WTC11 (cell line): ENCODE results near the gene MKX. TPM values are rescaled to one million over a fixed set of nuclear protein-coding genes. Genes with fewer than 3 reads are reported as not detected.

Source experiments
- ATAC-seq: fragments of 200-7000 bp; cut with Tn5 transposase; 2 replicates; pipeline ENCODE4 v1.10.0; 2021; ENCODE audit warnings: mild to moderate bottlenecking, moderate library complexity
- CTCF ChIA-PET: fragments of 300-600 bp; sonication (Branson Sonifier 250); formaldehyde crosslinking; loops from one replicate; lab custom pipeline; 2021; ENCODE audit warnings: antibody characterized with exemption; lab: Charles Lee
- POLR2A ChIA-PET: fragments of 350-600 bp; sonication (Branson Sonifier 250); formaldehyde crosslinking; loops from one replicate; lab custom pipeline; 2021; ENCODE audit warnings: antibody characterized with exemption; lab: Charles Lee
- DNase-seq: peaks from one replicate; pipeline ENCODE4 v3.0.0; 2021; ENCODE audit warnings: low spot score
- H3K27ac Mint-ChIP-seq: 2 replicates; pipeline ENCODE4 v1.8.0; 2021; ENCODE audit warnings: mixed read lengths
- H3K27me3 Mint-ChIP-seq: 2 replicates; pipeline ENCODE4 v1.8.0; 2021; ENCODE audit warnings: low read depth, mild to moderate bottlenecking, moderate library complexity, mixed read lengths
- H3K36me3 Mint-ChIP-seq: 2 replicates; pipeline ENCODE4 v1.8.0; 2021; ENCODE audit warnings: mixed read lengths
- H3K4me1 Mint-ChIP-seq: 2 replicates; pipeline ENCODE4 v1.8.0; 2022; ENCODE audit warnings: mixed read lengths
- H3K4me3 Mint-ChIP-seq: 2 replicates; pipeline ENCODE4 v1.8.0; 2021; ENCODE audit warnings: mild to moderate bottlenecking, moderate library complexity, mixed read lengths
- H3K9me3 Mint-ChIP-seq: 2 replicates; pipeline ENCODE4 v1.8.0; 2021; ENCODE audit warnings: mixed read lengths
- ELF4 ChIP-seq: sonication (generic); formaldehyde crosslinking; IDR thresholded peaks from 2 replicates; pipeline ENCODE4 v1.8.1; 2022; ENCODE audit warnings: low read depth, mild to moderate bottlenecking, moderate library complexity, missing genetic modification reagents
- FOXJ3 ChIP-seq: sonication (generic); formaldehyde crosslinking; IDR thresholded peaks from 2 replicates; pipeline ENCODE4 v1.9.0; 2021; ENCODE audit warnings: missing genetic modification reagents, mild to moderate bottlenecking, borderline replicate concordance
- HMGA2 ChIP-seq: fragments of 250-450 bp; sonication (Bioruptor Pico); IDR thresholded peaks from 2 replicates; pipeline ENCODE4 v1.4.0; 2021; ENCODE audit warnings: mild to moderate bottlenecking, moderate library complexity
- KAT7 ChIP-seq: sonication (generic); formaldehyde crosslinking; IDR thresholded peaks from 2 replicates; pipeline ENCODE4 v1.8.1; 2023; ENCODE audit warnings: missing genetic modification reagents, mild to moderate bottlenecking, borderline replicate concordance
- NR2C2 ChIP-seq: sonication (generic); formaldehyde crosslinking; IDR thresholded peaks from 2 replicates; pipeline ENCODE4 v1.8.0; 2022; ENCODE audit warnings: mild to moderate bottlenecking, missing genetic modification reagents
- TCF7 ChIP-seq: sonication (generic); formaldehyde crosslinking; IDR thresholded peaks from 2 replicates; pipeline ENCODE4 v1.8.0; 2022; ENCODE audit warnings: mild to moderate bottlenecking, low read depth, missing genetic modification reagents, moderate library complexity
- TP53 ChIP-seq: sonication (generic); formaldehyde crosslinking; IDR thresholded peaks from 2 replicates; pipeline ENCODE4 v1.8.1; 2023; ENCODE audit warnings: mild to moderate bottlenecking, missing genetic modification reagents
- ZNF138 ChIP-seq: sonication (generic); formaldehyde crosslinking; conservative IDR thresholded peaks from 2 replicates; pipeline ENCODE4 v1.8.1; 2022; ENCODE audit warnings: mild to moderate bottlenecking, moderate library complexity, missing genetic modification reagents
- ZNF263 ChIP-seq: sonication (generic); formaldehyde crosslinking; IDR thresholded peaks from 2 replicates; pipeline ENCODE4 v1.8.1; 2022; ENCODE audit warnings: low read depth, mild to moderate bottlenecking, moderate library complexity, missing genetic modification reagents
- ZNF396 ChIP-seq: fragments of 250-450 bp; sonication (Bioruptor Pico); IDR thresholded peaks from 2 replicates; pipeline ENCODE4 v1.8.0; 2021; ENCODE audit warnings: mild to moderate bottlenecking, moderate library complexity, borderline replicate concordance
- total RNA-seq: library from RNA; stranded (reverse); gene quantifications from 3 replicates; pipeline ENCODE4 v1.2.3, GENCODE V29; 2021
- TF ChIP-seq, protein P1 (sequence below): sonication (generic); formaldehyde crosslinking; IDR thresholded peaks from 2 replicates; pipeline ENCODE4 v1.8.0; 2022; ENCODE audit warnings: missing genetic modification reagents
- TF ChIP-seq, protein P2 (sequence below): sonication (generic); formaldehyde crosslinking; IDR thresholded peaks from 2 replicates; pipeline ENCODE4 v1.8.1; 2022; ENCODE audit warnings: mild to moderate bottlenecking, moderate library complexity, missing genetic modification reagents
- TF ChIP-seq, protein P3 (sequence below): fragments of 250-450 bp; sonication (Bioruptor Pico); IDR thresholded peaks from 2 replicates; pipeline ENCODE4 v1.9.0; 2021; ENCODE audit warnings: mild to moderate bottlenecking, borderline replicate concordance
- TF ChIP-seq, protein P4 (sequence below): sonication (generic); formaldehyde crosslinking; IDR thresholded peaks from 2 replicates; pipeline ENCODE4 v1.8.0; 2022; ENCODE audit warnings: mild to moderate bottlenecking, missing genetic modification reagents

Gene MKX
- total RNA-seq, 1 experiment from 2014 or later = 1.2 TPM

DNA sequence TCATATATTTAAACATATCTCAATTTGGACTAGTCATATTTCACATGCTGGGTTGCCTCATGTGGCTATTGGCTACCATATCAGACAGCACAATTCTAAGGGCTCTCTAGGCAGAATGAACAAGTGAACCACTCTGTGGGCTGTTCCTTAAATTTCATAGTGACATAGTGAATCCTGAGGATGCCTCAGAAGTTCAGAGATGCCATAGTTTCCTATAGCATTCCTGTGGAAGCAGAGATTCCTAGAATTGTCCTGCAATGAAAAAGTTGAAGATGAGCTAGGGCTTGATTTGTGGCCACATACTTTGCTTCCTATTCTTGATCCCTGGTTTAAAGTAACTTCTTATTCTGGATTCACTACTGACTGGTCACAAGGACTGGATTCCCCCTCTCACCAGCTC is 35.6 kb downstream of the MKX start:
- ChIA-PET CTCF (no interaction called here), POLR2A (no interaction called here)
- ATAC-seq (no peak), DNase-seq (no peak)
- Mint-ChIP-seq H3K4me3 (no peak overlapping the region), H3K36me3 (no peaks in the 10 kb centered on the region), H3K4me1 (no peaks in the 10 kb centered on the region), H3K27ac (no peak overlapping the region), H3K27me3 (no peaks in the 10 kb centered on the region), H3K9me3 (no peaks in the 10 kb centered on the region)
- TF ChIP-seq TP53 (CRISPR knock-in tag) (no peak), FOXJ3 (CRISPR knock-in tag) (no peak), ZNF396 (CRISPR knock-in tag) (no peak)

DNA sequence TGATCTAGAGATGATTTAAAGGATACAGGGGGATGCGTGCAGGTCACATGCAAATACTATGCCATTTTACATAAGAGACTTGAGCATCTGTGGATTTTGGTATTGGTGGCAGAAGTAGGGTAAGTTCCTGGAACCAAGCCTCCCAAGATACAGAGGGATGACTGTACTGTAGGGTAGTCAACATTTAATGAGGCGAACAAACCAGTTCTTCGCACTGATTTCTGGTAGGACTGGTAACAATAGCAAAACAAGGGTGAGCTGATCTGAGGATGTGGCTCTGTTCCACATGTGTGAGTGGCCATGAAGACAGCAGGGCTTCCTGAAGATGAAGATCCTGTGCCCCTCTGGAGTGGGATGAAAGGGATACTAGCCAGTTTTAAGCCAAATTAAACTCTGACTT is 36.3 kb downstream of the MKX start:
- Mint-ChIP-seq H3K36me3 (no peaks in the 10 kb centered on the region), H3K4me1 (no peaks in the 10 kb centered on the region), H3K27me3 (no peaks in the 10 kb centered on the region), H3K9me3 (no peaks in the 10 kb centered on the region), H3K27ac (no peak overlapping the region), H3K4me3 (no peak overlapping the region)
- no peak for ATAC-seq
- ChIA-PET CTCF (no interaction called here), POLR2A (no interaction called here)
- DNase-seq = no peak
- TF ChIP-seq, protein P1, sequence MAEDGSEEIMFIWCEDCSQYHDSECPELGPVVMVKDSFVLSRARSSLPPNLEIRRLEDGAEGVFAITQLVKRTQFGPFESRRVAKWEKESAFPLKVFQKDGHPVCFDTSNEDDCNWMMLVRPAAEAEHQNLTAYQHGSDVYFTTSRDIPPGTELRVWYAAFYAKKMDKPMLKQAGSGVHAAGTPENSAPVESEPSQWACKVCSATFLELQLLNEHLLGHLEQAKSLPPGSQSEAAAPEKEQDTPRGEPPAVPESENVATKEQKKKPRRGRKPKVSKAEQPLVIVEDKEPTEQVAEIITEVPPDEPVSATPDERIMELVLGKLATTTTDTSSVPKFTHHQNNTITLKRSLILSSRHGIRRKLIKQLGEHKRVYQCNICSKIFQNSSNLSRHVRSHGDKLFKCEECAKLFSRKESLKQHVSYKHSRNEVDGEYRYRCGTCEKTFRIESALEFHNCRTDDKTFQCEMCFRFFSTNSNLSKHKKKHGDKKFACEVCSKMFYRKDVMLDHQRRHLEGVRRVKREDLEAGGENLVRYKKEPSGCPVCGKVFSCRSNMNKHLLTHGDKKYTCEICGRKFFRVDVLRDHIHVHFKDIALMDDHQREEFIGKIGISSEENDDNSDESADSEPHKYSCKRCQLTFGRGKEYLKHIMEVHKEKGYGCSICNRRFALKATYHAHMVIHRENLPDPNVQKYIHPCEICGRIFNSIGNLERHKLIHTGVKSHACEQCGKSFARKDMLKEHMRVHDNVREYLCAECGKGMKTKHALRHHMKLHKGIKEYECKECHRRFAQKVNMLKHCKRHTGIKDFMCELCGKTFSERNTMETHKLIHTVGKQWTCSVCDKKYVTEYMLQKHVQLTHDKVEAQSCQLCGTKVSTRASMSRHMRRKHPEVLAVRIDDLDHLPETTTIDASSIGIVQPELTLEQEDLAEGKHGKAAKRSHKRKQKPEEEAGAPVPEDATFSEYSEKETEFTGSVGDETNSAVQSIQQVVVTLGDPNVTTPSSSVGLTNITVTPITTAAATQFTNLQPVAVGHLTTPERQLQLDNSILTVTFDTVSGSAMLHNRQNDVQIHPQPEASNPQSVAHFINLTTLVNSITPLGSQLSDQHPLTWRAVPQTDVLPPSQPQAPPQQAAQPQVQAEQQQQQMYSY = no peak

DNA sequence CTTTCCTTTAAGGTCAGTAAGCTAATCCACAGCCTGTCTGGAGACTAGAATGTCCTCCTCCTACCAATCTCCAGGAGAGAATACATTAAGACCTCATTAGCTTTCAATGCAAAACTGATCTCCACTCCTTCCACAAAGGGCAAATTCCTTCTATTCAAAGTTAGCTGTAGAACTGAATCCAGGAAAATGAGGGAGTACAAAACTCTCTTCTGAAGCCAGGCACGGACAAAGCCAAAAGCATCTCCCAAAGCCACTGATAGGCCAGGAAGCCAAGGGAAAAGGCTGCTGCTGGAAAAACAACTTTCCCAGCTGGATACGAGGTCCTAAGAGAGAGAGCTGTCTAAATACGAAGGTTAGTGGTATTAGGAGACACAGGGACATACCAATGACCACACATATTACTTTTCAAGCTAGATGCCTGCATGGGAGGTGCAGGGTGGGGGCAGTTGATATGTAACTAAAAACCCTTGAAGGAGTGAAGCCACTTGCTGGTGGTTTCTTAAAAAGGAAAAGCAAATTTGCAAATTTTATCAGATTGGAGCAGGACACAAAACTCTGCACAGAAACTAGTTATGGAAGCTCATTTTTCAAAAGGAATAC is 43.6 kb downstream of the MKX start:
- Mint-ChIP-seq H3K4me3 (no peak overlapping the region), H3K4me1 (peaks cover 25% of the 10 kb centered on the region), H3K27me3 (no peaks in the 10 kb centered on the region), H3K36me3 (no peaks in the 10 kb centered on the region), H3K9me3 (no peaks in the 10 kb centered on the region), H3K27ac (peak overlapping the region; percentile 52)
- TF ChIP-seq, protein P2, sequence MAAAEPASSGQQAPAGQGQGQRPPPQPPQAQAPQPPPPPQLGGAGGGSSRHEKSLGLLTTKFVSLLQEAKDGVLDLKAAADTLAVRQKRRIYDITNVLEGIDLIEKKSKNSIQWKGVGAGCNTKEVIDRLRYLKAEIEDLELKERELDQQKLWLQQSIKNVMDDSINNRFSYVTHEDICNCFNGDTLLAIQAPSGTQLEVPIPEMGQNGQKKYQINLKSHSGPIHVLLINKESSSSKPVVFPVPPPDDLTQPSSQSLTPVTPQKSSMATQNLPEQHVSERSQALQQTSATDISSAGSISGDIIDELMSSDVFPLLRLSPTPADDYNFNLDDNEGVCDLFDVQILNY (CRISPR knock-in tag) = no peak
- TF ChIP-seq ZNF263 (CRISPR knock-in tag) (no peak), ZNF138 (CRISPR knock-in tag) (no peak), HMGA2 (CRISPR knock-in tag) (no peak), TCF7 (CRISPR knock-in tag) (no peak), NR2C2 (no peak), ELF4 (CRISPR knock-in tag) (no peak), KAT7 (CRISPR knock-in tag) (no peak)
- TF ChIP-seq, protein P3, sequence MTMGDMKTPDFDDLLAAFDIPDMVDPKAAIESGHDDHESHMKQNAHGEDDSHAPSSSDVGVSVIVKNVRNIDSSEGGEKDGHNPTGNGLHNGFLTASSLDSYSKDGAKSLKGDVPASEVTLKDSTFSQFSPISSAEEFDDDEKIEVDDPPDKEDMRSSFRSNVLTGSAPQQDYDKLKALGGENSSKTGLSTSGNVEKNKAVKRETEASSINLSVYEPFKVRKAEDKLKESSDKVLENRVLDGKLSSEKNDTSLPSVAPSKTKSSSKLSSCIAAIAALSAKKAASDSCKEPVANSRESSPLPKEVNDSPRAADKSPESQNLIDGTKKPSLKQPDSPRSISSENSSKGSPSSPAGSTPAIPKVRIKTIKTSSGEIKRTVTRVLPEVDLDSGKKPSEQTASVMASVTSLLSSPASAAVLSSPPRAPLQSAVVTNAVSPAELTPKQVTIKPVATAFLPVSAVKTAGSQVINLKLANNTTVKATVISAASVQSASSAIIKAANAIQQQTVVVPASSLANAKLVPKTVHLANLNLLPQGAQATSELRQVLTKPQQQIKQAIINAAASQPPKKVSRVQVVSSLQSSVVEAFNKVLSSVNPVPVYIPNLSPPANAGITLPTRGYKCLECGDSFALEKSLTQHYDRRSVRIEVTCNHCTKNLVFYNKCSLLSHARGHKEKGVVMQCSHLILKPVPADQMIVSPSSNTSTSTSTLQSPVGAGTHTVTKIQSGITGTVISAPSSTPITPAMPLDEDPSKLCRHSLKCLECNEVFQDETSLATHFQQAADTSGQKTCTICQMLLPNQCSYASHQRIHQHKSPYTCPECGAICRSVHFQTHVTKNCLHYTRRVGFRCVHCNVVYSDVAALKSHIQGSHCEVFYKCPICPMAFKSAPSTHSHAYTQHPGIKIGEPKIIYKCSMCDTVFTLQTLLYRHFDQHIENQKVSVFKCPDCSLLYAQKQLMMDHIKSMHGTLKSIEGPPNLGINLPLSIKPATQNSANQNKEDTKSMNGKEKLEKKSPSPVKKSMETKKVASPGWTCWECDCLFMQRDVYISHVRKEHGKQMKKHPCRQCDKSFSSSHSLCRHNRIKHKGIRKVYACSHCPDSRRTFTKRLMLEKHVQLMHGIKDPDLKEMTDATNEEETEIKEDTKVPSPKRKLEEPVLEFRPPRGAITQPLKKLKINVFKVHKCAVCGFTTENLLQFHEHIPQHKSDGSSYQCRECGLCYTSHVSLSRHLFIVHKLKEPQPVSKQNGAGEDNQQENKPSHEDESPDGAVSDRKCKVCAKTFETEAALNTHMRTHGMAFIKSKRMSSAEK (CRISPR knock-in tag) = no peak
- TF ChIP-seq, protein P4, sequence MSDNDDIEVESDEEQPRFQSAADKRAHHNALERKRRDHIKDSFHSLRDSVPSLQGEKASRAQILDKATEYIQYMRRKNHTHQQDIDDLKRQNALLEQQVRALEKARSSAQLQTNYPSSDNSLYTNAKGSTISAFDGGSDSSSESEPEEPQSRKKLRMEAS (CRISPR knock-in tag) = no peak
- ATAC-seq = peak; percentile 80
- ChIA-PET CTCF (no interaction called here), POLR2A (no interaction called here)
- no peak for DNase-seq
